Epithelial cell of prostate (primary cell): ENCODE measurements around the gene TSPAN1.
"Not testable (repeated sequence)": the region's sequence is repeated elsewhere in the genome, so short reads cannot be mapped to it uniquely, and the experiment has no call there.

Source experiments
- DNase-seq: peaks from one replicate; pipeline ENCODE4 v3.0.0-alpha.2; 2011; ENCODE audit warnings: low read depth, low spot score
- H3K27ac ChIP-seq: fragments of 450-650 bp; 2 replicates; pipeline ENCODE4 v1.5.1; 2017; ENCODE audit warnings: mild to moderate bottlenecking

Gene TSPAN1

GRCh38 chr1:46205141-46205540 lies 30.3 kb downstream of the TSPAN1 start:
- DNase-seq: no peak
- peak overlapping the region; percentile 9 for H3K27ac ChIP-seq

GRCh38 chr1:46205791-46206190 lies 30.9 kb downstream of the TSPAN1 start:
- H3K27ac ChIP-seq: peak overlapping the region; percentile 9

GRCh38 chr1:46206399-46206798 lies 31.5 kb downstream of the TSPAN1 start:
- no peak overlapping the region for H3K27ac ChIP-seq
- DNase-seq: no peak

More at GRCh38 chr1:46205791-46206190, 30.9 kb downstream of the TSPAN1 start:
- DNase-seq: no peak

GRCh38 chr1:46210561-46210960 lies 35.7 kb downstream of the TSPAN1 start:
- no peak for DNase-seq
- H3K27ac ChIP-seq: no peak overlapping the region

- H3K27ac ChIP-seq: no peak overlapping the region
- no peak for DNase-seq
Observed at GRCh38 chr1:46211051-46211450, 36.2 kb downstream of the TSPAN1 start.

GRCh38 chr1:46215504-46215903 lies 40.6 kb downstream of the TSPAN1 start:
- H3K27ac ChIP-seq: no peak overlapping the region

GRCh38 chr1:46218443-46218842 lies 43.6 kb downstream of the TSPAN1 start:
- H3K27ac ChIP-seq: peak overlapping the region; percentile 93
- DNase-seq: peak; percentile 84

More at GRCh38 chr1:46215504-46215903, 40.6 kb downstream of the TSPAN1 start:
- no peak for DNase-seq

GRCh38 chr1:46219551-46220520 lies 44.9 kb downstream of the TSPAN1 start:
- H3K27ac ChIP-seq: peak overlapping the region; percentile 93
- DNase-seq: no peak

- DNase-seq: no peak
- no peak overlapping the region for H3K27ac ChIP-seq
Observed at GRCh38 chr1:46220808-46221207, 45.9 kb downstream of the TSPAN1 start.

GRCh38 chr1:46221749-46222148 lies 46.9 kb downstream of the TSPAN1 start:
- DNase-seq: no peak
- no peak overlapping the region for H3K27ac ChIP-seq

- DNase-seq, H3K27ac ChIP-seq: not testable (repeated sequence)
Observed at GRCh38 chr1:46223055-46223454, 48.2 kb downstream of the TSPAN1 start.

GRCh38 chr1:46223472-46223943 lies 48.6 kb downstream of the TSPAN1 start:
- peak; percentile 73 for DNase-seq
- H3K27ac ChIP-seq: no peak overlapping the region

GRCh38 chr1:46224966-46225365 lies 50.1 kb downstream of the TSPAN1 start:
- no peak for DNase-seq
- H3K27ac ChIP-seq: no peak overlapping the region

GRCh38 chr1:46231231-46231630 lies 56.3 kb downstream of the TSPAN1 start:
- H3K27ac ChIP-seq, DNase-seq: not testable (repeated sequence)
